MCF 10A (cell line): ENCODE measurements around the gene MRPS16. TPM values are rescaled to one million over a fixed set of nuclear protein-coding genes. Genes with fewer than 3 reads are reported as not detected.

Experiments used
- BruUV-seq: library from RNA; stranded (reverse); fragments of 400-500 nt; replicated peaks from 2 replicates; lab custom pipeline; 2021; lab: Mats Ljungman, UMichigan
- CTCF ChIA-PET: fragments of 300-600 bp; sonication (Branson Sonifier 250); formaldehyde crosslinking; extraction: SDS; loops from one replicate; lab custom pipeline; 2021; ENCODE audit warnings: antibody characterized with exemption, inconsistent platforms; lab: Yijun Ruan, JAX
- POLR2A ChIA-PET: fragments of 300-600, 350-650 bp; sonication (Branson Sonifier 250); formaldehyde crosslinking; extraction: SDS; loops from one replicate; lab custom pipeline; 2020; ENCODE audit warnings: antibody characterized with exemption, inconsistent platforms; lab: Yijun Ruan, JAX
- DNase-seq: peaks from one replicate; pipeline ENCODE4 v3.0.0-alpha.2; 2018; ENCODE audit not compliant: unreplicated experiment
- H3K27ac Mint-ChIP-seq: one replicate; pipeline ENCODE4 v1.8.0; 2022; ENCODE audit warnings: mild to moderate bottlenecking, low read depth, mixed read lengths; ENCODE audit not compliant: unreplicated experiment
- H3K27me3 Mint-ChIP-seq: one replicate; pipeline ENCODE4 v1.8.0; 2022; ENCODE audit warnings: mixed read lengths; ENCODE audit not compliant: insufficient read depth, unreplicated experiment
- H3K36me3 Mint-ChIP-seq: one replicate; pipeline ENCODE4 v1.8.0; 2022; ENCODE audit warnings: mild to moderate bottlenecking, moderate library complexity, mixed read lengths; ENCODE audit not compliant: insufficient read depth, unreplicated experiment
- H3K4me1 Mint-ChIP-seq: one replicate; pipeline ENCODE4 v1.8.0; 2022; ENCODE audit warnings: mixed read lengths; ENCODE audit not compliant: insufficient read depth, unreplicated experiment
- H3K4me3 Mint-ChIP-seq: one replicate; pipeline ENCODE4 v1.8.0; 2022; ENCODE audit warnings: mild to moderate bottlenecking, moderate library complexity, mixed read lengths; ENCODE audit not compliant: unreplicated experiment
- H3K9me3 Mint-ChIP-seq: one replicate; pipeline ENCODE4 v1.8.0; 2022; ENCODE audit warnings: mixed read lengths; ENCODE audit not compliant: unreplicated experiment
- CTCF ChIP-seq: fragments of 200-600 bp; IDR thresholded peaks from one replicate; pipeline ENCODE4 v1.8.0; 2022; ENCODE audit warnings: antibody characterized with exemption, mild to moderate bottlenecking; ENCODE audit not compliant: unreplicated experiment
- intact Hi-C: fragments of 100-400 bp; cut with micrococcal nuclease; formaldehyde crosslinking; loops from 2 replicates; pipeline ENCODE4 v1.14.1; 2022
- total RNA-seq: library from RNA; stranded (reverse); gene quantifications from 2 replicates; pipeline ENCODE4 v1.2.3, GENCODE V29; 2022

Gene MRPS16
- total RNA-seq, 1 experiment from 2014 or later: 203 TPM

GRCh38 chr10:73218431-73219191 lies 33.8 kb downstream of the MRPS16 start:
- TF ChIP-seq CTCF: peak; percentile 17
- peak; percentile 38 for DNase-seq
- Mint-ChIP-seq H3K4me3 (no peak overlapping the region), H3K36me3 (peaks cover 16% of the 10 kb centered on the region), H3K27ac (no peak overlapping the region), H3K9me3 (no peaks in the 10 kb centered on the region), H3K4me1 (no peaks in the 10 kb centered on the region), H3K27me3 (no peaks in the 10 kb centered on the region)
- BruUV-seq: no TSS peak
- intact Hi-C loops: no loop called here
- ChIA-PET POLR2A (no interaction called here), CTCF (no interaction called here)

GRCh38 chr10:73217628-73218027 lies 34.8 kb downstream of the MRPS16 start:
- no peaks in the 10 kb centered on the region for H3K27me3 Mint-ChIP-seq
- no peak overlapping the region for H3K27ac Mint-ChIP-seq
- no peaks in the 10 kb centered on the region for H3K4me1 Mint-ChIP-seq
- intact Hi-C loops: no loop called here
- peaks cover 24% of the 10 kb centered on the region for H3K36me3 Mint-ChIP-seq
- no peaks in the 10 kb centered on the region for H3K9me3 Mint-ChIP-seq
- TF ChIP-seq CTCF: no peak
- no peak overlapping the region for H3K4me3 Mint-ChIP-seq
- ChIA-PET POLR2A (no interaction called here), CTCF (interaction anchor here (0.7 kb wide), 1 partner anchor 70 kb away, joined by 4 read pairs; no protein-coding TSS in a partner anchor)
- no TSS peak for BruUV-seq
- no peak for DNase-seq

- no peak for TF ChIP-seq CTCF
- Mint-ChIP-seq H3K27me3 (no peaks in the 10 kb centered on the region), H3K4me1 (no peaks in the 10 kb centered on the region), H3K27ac (no peak overlapping the region), H3K9me3 (no peaks in the 10 kb centered on the region), H3K36me3 (peaks cover 29% of the 10 kb centered on the region), H3K4me3 (no peak overlapping the region)
- intact Hi-C loops: no loop called here
- no TSS peak for BruUV-seq
- ChIA-PET CTCF (no interaction called here), POLR2A (no interaction called here)
- no peak for DNase-seq
Observed at GRCh38 chr10:73215749-73216148, 36.7 kb downstream of the MRPS16 start.

GRCh38 chr10:73211106-73211811 lies 41.2 kb downstream of the MRPS16 start:
- no peak for DNase-seq
- no peak for TF ChIP-seq CTCF
- no peaks in the 10 kb centered on the region for H3K4me1 Mint-ChIP-seq
- H3K27ac Mint-ChIP-seq: no peak overlapping the region
- BruUV-seq: no TSS peak
- H3K36me3 Mint-ChIP-seq: peaks cover 23% of the 10 kb centered on the region
- H3K27me3 Mint-ChIP-seq: no peaks in the 10 kb centered on the region
- intact Hi-C loops: no loop called here
- no peak overlapping the region for H3K4me3 Mint-ChIP-seq
- no peaks in the 10 kb centered on the region for H3K9me3 Mint-ChIP-seq
- POLR2A ChIA-PET: interaction anchor here (0.7 kb wide), 1 partner anchor 10 kb away, joined by 3 read pairs; no protein-coding TSS in a partner anchor
- CTCF ChIA-PET: interaction anchor here (0.8 to 0.9 kb wide), 2 partner anchors 14 to 38 kb away, joined by 3 to 4 read pairs; no protein-coding TSS in a partner anchor
